ENCODE results near the gene SLC4A2.
"Not testable (repeated sequence)": the region's sequence is repeated elsewhere in the genome, so short reads cannot be mapped to it uniquely, and the experiment has no call there.

The SLC4A2 gene

DNA sequence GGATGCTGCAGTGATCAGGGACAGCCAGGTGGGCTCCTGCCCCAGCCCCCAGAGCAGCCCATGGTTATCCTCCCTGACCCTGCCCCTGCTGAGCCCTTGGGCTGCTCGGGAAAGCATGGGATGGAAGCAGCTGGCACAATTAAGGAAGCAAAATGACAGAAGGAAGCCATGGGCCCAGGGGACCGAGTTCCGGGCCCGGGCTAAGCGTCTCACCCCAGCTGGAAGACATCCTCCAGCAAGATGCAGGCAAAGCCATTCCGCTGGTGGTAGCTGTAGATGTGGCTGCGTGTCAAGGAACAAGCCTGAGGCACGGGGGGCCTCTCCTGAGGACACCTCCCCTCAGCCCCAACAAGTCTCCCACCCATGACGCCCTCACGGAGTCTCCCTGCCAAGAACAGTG lies 36.2 kb upstream of the SLC4A2 start:
- DNase-seq = no peak

GRCh38 chr7:151024435-151025056 lies 34.8 kb upstream of the SLC4A2 start, which contains the start of gene ATG9B:
ATG9B (minus strand) TSS chr7:151024494; CDS start chr7:151024423, 71 bp downstream.
- DNase-seq = no peak

- DNase-seq = no peak
Observed at GRCh38 chr7:151025924-151026671, 33.3 kb upstream of the SLC4A2 start.

DNA sequence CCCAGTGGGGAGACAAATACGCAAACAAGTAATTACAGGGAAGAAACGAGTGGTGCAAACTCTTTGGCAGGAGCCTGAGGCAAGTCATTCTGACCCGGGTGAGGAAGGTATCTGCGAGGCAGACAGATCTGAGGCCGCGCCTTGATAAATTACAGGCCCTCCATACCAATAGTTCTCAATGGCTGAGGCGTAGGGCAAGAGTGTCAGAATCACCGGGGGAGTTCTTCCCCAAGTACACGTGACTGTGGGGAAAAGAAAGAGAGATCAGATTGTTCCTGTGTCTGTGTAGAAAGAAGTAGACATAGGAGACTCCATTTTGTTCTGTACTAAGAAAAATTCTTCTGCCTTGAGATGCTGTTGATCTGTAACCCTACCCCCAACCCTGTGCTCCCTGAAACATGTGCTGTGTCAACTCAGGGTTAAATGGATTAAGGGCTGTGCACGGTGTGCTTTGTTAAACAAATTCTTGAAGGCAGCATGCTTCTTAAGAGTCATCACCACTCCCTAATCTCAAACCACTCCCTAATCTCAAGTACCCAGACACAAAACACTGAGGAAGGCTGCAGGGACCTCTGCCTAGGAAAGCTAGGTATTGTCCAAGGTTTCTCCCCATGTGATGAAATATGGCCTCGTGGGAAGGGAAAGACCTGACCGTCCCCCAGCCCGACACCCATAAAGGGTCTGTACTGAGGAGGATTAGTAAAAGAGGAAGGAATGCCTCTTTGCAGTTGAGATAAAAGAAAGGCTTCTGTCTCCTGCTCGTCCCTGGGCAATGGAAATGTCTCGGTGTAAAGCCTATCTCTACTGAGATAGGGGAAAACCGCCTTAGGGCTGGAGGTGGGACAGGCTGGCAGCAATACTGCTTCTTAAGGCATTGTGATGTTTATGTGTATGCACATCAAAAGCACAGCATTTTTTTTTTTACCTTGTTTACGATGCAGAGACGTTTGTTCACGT lies 32.3 kb upstream of the SLC4A2 start:
- DNase-seq = not testable (repeated sequence)

DNA sequence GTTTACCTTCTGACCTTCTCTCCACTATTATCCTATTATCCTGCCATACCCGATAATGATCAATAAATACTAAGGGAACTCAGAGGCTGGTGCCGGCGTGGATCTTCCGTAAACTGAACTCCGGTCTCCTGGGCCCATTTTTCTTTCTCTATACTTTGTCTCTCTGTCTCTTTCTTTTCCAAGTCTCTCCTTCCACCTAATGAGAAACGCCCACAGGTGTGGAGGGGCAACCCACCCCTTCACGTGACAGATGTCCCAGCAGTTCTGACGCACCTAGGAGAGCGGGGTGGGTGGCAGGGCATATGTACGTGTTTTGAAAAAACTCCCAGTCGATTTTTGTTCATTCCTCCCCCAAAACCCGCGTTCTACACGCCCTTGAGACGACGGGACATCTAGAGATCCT lies 31.7 kb upstream of the SLC4A2 start:
- DNase-seq = not testable (repeated sequence)

DNA sequence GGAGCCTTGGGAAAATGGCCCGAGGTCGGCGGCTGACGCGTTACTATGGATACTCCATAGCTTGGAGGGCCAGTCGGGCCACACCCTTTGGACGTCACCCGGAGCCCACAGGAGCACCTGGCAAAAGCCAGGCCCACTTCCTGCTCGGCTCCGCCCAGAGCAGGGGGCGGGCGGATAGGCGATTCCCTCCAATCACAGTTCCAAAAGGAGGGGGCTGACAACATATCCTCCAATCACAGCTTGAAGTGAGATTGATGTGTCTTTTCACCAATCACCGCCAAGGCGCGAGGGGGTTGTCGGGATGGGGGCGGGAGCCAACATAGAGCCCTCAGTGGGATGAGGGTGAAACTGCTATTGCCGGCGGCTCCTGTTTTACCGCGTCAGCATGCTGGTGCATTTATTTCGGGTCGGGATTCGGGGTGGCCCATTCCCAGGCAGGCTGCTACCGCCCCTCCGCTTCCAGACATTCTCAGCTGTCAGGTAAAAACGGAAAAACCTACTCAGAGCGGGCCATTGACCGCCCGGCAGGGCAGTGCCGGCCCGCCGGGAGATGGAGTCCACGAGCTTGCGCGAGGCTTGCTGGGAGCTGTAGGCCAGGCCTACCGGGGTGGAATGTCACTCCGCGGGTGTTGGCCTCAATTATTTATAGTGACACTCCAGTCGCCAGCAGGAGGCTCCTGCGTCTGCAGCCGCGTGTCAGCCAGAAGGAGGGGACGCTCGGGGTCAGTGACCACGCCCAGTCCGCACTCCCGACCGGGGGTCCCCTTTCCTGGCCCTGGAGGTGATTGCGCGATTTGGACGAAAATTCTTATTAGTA lies 31.1 kb upstream of the SLC4A2 start, which contains the start of gene ABCB8:
ABCB8 (plus strand) TSS at position 320 of the 817 bp plus-strand sequence; CDS start at position 386, 66 bp downstream.
- peak; percentile 84 to 99 (median 96) for DNase-seq

DNA sequence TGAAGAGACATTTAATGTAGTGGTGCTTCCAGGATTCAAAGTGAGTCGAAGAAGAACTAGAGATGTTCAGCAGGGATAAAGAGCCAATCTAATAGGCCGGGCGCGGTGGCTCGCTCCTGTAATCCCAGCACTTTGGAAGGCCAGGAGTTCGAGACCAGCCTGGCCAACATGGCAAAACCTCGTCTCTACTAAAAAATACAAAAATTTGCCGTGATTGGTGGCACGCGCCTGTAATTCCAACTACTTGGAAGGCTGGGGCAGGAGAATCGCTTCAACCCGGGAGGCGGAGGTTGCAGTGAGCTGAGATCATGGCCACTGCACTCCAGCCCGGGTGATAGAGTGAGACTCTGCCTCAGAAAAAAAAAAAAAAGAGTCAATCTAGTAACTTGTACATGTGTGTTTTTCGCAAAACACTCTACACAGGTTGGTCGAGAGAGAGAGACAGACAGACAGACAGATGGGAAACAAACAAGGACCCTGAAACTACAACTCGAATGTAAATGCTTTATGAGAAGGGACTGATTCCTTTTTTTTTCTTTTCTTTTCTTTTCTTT lies 30.4 kb upstream of the SLC4A2 start:
- DNase-seq = no peak

DNA sequence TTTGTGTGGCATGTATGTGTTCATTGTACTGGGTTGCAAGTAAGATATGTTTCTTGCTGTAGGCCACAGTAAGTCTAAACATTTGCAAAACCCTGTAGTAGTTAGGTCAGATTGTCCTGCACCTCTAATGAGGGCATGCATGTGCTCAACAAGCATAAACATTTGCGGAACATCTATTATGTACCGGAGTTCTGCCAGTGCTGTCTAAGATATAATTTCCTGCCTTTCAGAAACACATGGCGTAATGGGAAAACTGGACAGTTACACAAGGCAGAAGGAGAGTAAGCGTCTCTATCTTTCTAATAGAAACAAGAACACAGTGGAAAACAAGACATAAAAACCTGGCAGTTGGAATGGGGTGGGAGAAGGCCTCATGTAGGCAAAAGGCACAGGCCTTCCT lies 28.4 kb upstream of the SLC4A2 start:
- DNase-seq = no peak

GRCh38 chr7:151032936-151033863 lies 26.2 kb upstream of the SLC4A2 start:
- no peak for DNase-seq

DNA sequence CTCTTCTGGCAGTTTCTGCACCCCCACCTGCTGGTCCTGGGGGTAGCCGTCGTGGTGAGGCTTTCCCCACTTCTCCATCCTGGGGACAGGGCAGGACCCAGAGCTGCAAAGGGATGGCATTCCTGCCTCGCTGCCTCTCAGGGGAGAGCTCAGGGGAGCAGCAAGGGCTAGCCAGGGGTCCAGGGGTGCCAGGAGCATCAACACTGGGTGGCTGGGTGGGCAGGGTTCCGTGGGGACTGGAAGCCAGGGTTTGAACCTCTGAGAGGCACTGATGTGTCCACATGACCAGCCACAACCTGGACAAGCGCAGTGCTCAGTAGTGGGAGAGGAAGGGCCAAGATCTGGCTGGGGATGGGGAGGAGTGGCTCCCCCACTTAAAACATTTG lies 25.5 kb upstream of the SLC4A2 start:
- no peak for DNase-seq

- DNase-seq = no peak
Observed at GRCh38 chr7:151034312-151035025, 24.9 kb upstream of the SLC4A2 start.

DNA sequence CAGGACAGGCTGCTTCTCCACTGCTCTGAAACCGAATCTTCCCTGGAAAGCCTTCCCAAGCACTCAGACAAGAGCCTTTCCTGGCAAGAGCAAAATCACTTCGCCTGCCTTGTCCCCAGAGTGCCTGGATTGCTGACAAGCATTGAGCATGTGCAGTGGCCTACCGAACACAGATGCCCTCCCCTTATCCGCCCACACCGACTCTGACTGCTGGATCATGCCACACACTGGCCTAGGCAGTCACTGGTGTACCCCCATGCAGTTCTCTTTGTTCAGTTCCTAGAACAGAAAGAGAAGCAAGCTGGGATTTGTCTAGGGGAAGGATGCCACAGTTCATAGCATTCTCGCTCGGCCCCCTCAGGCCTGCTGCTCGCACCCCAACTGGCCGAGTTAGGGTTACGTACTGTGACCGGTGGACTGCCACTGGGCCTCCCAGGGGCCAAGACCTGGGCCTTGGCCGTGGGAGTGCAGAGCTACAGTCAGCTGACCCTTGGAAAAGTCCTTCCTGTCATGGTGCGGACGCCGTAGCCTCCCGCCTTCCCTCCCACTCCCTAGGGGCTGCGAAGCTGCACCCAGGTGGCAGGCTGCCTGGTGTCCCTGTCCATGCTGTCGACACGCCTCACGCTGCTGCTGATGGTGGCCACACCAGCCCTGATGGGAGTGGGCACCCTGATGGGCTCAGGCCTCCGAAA lies 24.2 kb upstream of the SLC4A2 start:
- DNase-seq = no peak

- DNase-seq = no peak
Observed at GRCh38 chr7:151035902-151036301, 23.5 kb upstream of the SLC4A2 start.

GRCh38 chr7:151038951-151039849 lies 20.2 kb upstream of the SLC4A2 start:
- DNase-seq = peak in 2 of 56 donors; percentile 25 to 50

- no peak for DNase-seq
Observed at GRCh38 chr7:151039850-151040548, 19.4 kb upstream of the SLC4A2 start.

Data from amygdala (tissue), 56 donors.